Stimulated activated naive CD8-positive, alpha-beta T cell treated with anti-CD3 and anti-CD28 coated beads, Interleukin-15, Interleukin-2, amounts not matched to agents 100 ng/mL and 50 ng/mL, for 24 hours (primary cell): ENCODE data around the gene KLK8.

Experiments used
- H3K27ac Mint-ChIP-seq: one replicate; pipeline ENCODE4 v1.8.0; 2021; ENCODE audit warnings: mild to moderate bottlenecking, mixed read lengths
- H3K27me3 Mint-ChIP-seq: one replicate; pipeline ENCODE4 v1.8.0; 2021; ENCODE audit warnings: mixed read lengths
- H3K36me3 Mint-ChIP-seq: one replicate; pipeline ENCODE4 v1.8.0; 2021; ENCODE audit warnings: low read depth, mixed read lengths
- H3K4me1 Mint-ChIP-seq: one replicate; pipeline ENCODE4 v1.8.0; 2021; ENCODE audit warnings: low read depth, mixed read lengths
- H3K4me3 Mint-ChIP-seq: one replicate; pipeline ENCODE4 v1.8.0; 2021; ENCODE audit warnings: mild to moderate bottlenecking, mixed read lengths
- H3K9me3 Mint-ChIP-seq: one replicate; pipeline ENCODE4 v1.8.0; 2021; ENCODE audit warnings: mixed read lengths

KLK8 gene

GRCh38 chr19:50962245-50962644 is 39.2 kb downstream of the KLK8 start:
- Mint-ChIP-seq H3K4me3 (no peak overlapping the region), H3K27ac (no peak overlapping the region), H3K27me3 (peaks cover 25% of the 10 kb centered on the region), H3K9me3 (peaks cover 19% of the 10 kb centered on the region), H3K36me3 (no peaks in the 10 kb centered on the region), H3K4me1 (no peaks in the 10 kb centered on the region)

DNA sequence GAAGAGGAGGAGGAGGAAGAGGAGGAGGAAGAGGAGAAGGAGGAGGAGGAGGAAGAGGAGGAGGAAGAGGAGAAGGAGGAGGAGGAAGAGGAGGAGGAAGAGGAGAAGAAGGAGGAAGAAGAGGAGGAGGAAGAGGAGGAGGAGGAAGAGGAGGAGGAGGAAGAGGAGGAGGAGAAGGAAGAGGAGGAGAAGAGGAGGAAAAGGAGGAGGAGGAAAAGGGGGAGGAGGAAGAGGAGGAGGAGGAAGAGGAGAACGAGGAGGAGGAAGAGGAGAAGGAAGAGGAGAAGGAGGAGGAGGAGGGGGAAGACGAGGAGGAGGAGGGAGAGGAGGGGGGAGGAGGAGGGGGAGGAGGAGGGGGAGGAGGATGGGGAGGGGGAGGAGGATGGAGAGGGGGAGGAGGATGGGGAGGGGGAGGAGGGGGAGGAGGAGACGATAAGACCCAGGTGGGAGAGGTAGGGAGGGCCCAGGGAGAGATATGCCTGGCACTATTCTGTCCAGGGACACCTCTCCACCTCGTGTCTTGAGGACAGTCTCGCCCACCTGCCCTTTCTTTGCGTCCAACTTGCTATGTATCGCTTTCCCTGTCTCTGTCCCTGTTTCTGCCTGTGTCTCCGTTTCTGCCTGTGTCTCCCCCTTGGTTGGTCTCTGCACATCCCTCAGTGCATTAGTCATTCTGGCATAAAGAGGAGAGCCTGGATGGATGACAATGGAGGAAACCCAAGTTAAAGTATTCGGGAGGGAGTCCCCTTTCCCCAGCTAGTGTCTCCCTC is 41.5 kb downstream of the KLK8 start:
- Mint-ChIP-seq H3K9me3 (peaks cover 19% of the 10 kb centered on the region), H3K27me3 (peaks cover 23% of the 10 kb centered on the region), H3K4me3 (no peak overlapping the region), H3K4me1 (no peaks in the 10 kb centered on the region), H3K27ac (no peak overlapping the region), H3K36me3 (no peaks in the 10 kb centered on the region)

GRCh38 chr19:50957587-50957986 is 43.8 kb downstream of the KLK8 start:
- no peak overlapping the region for H3K27ac Mint-ChIP-seq
- H3K27me3 Mint-ChIP-seq = peaks cover 30% of the 10 kb centered on the region
- peaks cover 15% of the 10 kb centered on the region for H3K9me3 Mint-ChIP-seq
- no peaks in the 10 kb centered on the region for H3K4me1 Mint-ChIP-seq
- no peak overlapping the region for H3K4me3 Mint-ChIP-seq
- no peaks in the 10 kb centered on the region for H3K36me3 Mint-ChIP-seq

DNA sequence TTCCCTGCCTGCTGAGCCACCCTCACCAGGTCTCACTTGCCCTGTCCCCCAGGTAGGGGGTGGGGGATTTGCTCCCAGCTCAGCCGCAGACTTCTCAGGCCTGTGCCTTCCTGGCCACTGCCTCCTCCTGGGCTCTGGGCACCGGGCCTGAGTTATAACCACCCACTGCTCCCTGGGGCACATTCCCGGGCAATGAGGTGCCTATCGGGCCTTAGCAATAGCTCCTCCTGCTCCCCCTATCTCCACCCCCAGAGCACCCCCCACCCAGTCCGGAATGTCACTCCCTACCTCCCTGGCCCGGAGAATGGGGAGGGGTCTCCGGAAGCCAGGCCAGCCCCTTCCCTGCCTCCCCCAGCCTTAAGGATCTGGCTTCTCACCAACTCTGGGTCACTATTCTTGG is 48.5 kb downstream of the KLK8 start, which contains the start of gene KLK5:
Gene KLK5 (minus strand): TSS at position 129 of the 400 bp plus-strand sequence. CDS start 381 bp downstream, outside the sequence.
- H3K4me3 Mint-ChIP-seq = no peak within 1 kb of the TSS
- no peaks in the 10 kb centered on the region for H3K36me3 Mint-ChIP-seq
- no peaks in the 10 kb centered on the region for H3K4me1 Mint-ChIP-seq
- no peaks in the 10 kb centered on the region for H3K9me3 Mint-ChIP-seq
- H3K27me3 Mint-ChIP-seq = peaks cover 24% of the 10 kb centered on the region
- no peak within 1 kb of the TSS for H3K27ac Mint-ChIP-seq

DNA sequence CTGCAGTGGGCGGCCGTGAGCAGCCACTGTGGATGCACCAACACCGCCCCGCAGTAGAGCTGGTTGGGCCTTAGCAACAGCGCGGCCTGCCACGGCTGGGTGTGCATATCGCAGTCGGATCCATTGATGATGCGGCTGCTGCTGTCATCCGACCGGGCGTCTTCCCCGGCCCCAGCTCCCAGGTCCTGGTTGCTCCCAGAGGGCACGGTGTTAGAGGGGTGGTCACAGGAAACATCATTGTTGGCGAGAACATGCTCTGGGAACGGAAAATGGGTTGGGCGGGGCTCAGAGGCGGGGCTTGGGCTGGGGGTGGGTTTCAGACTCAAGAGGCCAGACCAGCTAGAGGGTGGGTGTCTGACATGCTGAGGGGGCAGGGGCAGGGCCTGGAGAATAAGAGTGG is 51.5 kb downstream of the KLK8 start:
- no peaks in the 10 kb centered on the region for H3K4me1 Mint-ChIP-seq
- H3K4me3 Mint-ChIP-seq = no peak overlapping the region
- H3K27me3 Mint-ChIP-seq = peaks cover 24% of the 10 kb centered on the region
- H3K9me3 Mint-ChIP-seq = no peaks in the 10 kb centered on the region
- no peak overlapping the region for H3K27ac Mint-ChIP-seq
- no peaks in the 10 kb centered on the region for H3K36me3 Mint-ChIP-seq

GRCh38 chr19:50947123-50947522 is 54.3 kb downstream of the KLK8 start:
- Mint-ChIP-seq H3K27ac (no peak overlapping the region), H3K4me1 (no peaks in the 10 kb centered on the region), H3K27me3 (peaks cover 23% of the 10 kb centered on the region), H3K36me3 (no peaks in the 10 kb centered on the region), H3K4me3 (no peak overlapping the region), H3K9me3 (peaks cover 2% of the 10 kb centered on the region)
